Keratinocyte (primary cell): ENCODE measurements around the gene PURA.
"Not testable (repeated sequence)": the region's sequence is repeated elsewhere in the genome, so short reads cannot be mapped to it uniquely, and the experiment has no call there.

Experiments used
- EZH2 ChIP-seq: IDR thresholded peaks from one replicate; pipeline ENCODE4 v1.6.1; 2012; ENCODE audit warnings: inconsistent platforms, mild to moderate bottlenecking, low read length, moderate library complexity
- TF ChIP-seq, protein P1 (sequence below), 3 experiments: IDR thresholded peaks in 1 of 3; conservative IDR thresholded peaks in 1 of 3; optimal IDR thresholded peaks in 1 of 3; 2 replicates in 2 of 3; 3 replicates in 1 of 3; pipeline versions ENCODE3 to v1.5.1; 2011; ENCODE audit warnings: low read length in 3 of 3, mild to moderate bottlenecking in 3 of 3, moderate library complexity in 2 of 3, control low read depth in 1 of 3, inconsistent platforms in 1 of 3; ENCODE audit not compliant: insufficient read depth in 2 of 3; ENCODE audit errors: extremely low read depth in 1 of 3

DNA sequence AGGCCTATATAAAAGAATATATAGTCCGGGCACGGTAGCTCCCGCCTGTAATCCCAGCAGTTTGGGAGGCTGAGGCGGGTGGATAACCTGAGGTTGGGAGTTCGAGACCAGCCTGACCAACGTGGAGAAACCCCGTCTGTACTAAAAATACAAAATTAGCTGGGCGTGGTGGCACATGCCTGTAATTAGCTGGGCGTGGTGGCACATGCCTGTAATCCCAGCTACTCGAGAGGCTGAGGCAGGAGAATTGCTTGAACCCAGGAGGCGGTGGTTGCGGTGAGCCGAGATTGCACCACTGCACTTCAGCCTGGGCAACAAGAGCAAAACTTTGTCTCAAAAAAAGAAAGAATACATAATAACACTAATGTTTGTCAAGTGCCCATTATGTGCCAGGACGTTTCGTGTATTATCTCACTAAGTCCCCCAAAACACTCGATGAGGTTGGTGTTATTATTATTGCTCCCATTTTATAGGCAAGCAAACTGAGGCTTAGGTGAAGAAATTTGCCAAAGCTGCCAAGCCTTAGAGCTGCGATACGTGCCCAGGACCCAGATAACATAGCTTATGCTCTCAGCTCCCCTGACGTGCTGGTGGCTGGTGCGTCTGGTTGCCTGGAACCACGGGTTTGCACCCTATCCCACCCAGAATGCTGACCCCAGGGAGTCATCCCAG is 40.9 kb downstream of the PURA start:
- TF ChIP-seq EZH2, result not testable (repeated sequence)
- TF ChIP-seq, protein P1, sequence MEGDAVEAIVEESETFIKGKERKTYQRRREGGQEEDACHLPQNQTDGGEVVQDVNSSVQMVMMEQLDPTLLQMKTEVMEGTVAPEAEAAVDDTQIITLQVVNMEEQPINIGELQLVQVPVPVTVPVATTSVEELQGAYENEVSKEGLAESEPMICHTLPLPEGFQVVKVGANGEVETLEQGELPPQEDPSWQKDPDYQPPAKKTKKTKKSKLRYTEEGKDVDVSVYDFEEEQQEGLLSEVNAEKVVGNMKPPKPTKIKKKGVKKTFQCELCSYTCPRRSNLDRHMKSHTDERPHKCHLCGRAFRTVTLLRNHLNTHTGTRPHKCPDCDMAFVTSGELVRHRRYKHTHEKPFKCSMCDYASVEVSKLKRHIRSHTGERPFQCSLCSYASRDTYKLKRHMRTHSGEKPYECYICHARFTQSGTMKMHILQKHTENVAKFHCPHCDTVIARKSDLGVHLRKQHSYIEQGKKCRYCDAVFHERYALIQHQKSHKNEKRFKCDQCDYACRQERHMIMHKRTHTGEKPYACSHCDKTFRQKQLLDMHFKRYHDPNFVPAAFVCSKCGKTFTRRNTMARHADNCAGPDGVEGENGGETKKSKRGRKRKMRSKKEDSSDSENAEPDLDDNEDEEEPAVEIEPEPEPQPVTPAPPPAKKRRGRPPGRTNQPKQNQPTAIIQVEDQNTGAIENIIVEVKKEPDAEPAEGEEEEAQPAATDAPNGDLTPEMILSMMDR (optimal IDR thresholded peaks at IDR 0.05 in 1 of 3, IDR thresholded peaks at IDR 0.05 in 1 of 3, conservative IDR thresholded peaks at IDR 0.05 in 1 of 3; ENCODE audit: extremely low read depth in 1 of 3, insufficient read depth in 2 of 3, low read length in 3 of 3), result not testable (repeated sequence)
